CD4-positive, CD25-positive, alpha-beta regulatory T cell (primary cell): ENCODE data around the gene ITPR2. TPM values are rescaled to one million over a fixed set of nuclear protein-coding genes. Genes with fewer than 3 reads are reported as not detected.
"Not testable (repeated sequence)": the region's sequence is repeated elsewhere in the genome, so short reads cannot be mapped to it uniquely, and the experiment has no call there.

Experiments
- ATAC-seq, 2 donors: fragments of 150-1000 bp; cut with Tn5 transposase; one replicate each; pipeline ENCODE4 v1.10.0; 2021; ENCODE audit warnings: low read depth in 2 of 2, moderate number of reproducible peaks in 2 of 2, moderate library complexity in 1 of 2
- DNase-seq, 3 donors: peaks; one replicate each; pipeline versions ENCODE4 v3.0.0 to v3.0.0-alpha.2; 2012 to 2022; ENCODE audit warnings: mixed read lengths in 1 of 3
- H3K27ac ChIP-seq: one replicate; pipeline ENCODE4 v1.7.0; 2013; ENCODE audit warnings: mild to moderate bottlenecking, low read length; ENCODE audit not compliant: insufficient read depth, poor library complexity, severe bottlenecking
- H3K27me3 ChIP-seq: one replicate; pipeline ENCODE4 v1.7.0; 2013; ENCODE audit warnings: low read length; ENCODE audit not compliant: control insufficient read depth, insufficient read depth
- H3K36me3 ChIP-seq: one replicate; pipeline ENCODE4 v1.7.0; 2013; ENCODE audit warnings: mild to moderate bottlenecking, low read length, moderate library complexity; ENCODE audit not compliant: control insufficient read depth, insufficient read depth
- H3K4me1 ChIP-seq: 2 replicates; pipeline ENCODE4 v1.7.0; 2013; ENCODE audit warnings: mild to moderate bottlenecking, low read length; ENCODE audit not compliant: insufficient read depth, control insufficient read depth, poor library complexity, severe bottlenecking
- H3K4me3 ChIP-seq: one replicate; pipeline ENCODE4 v1.7.0; 2013; ENCODE audit warnings: low read depth, mild to moderate bottlenecking, low read length, moderate library complexity
- H3K9me3 ChIP-seq, 2 experiments: 1 replicate in 1 of 2; 2 replicates in 1 of 2; pipeline ENCODE4 v1.7.0; 2013; ENCODE audit warnings: low read length in 2 of 2, mild to moderate bottlenecking in 1 of 2, moderate library complexity in 1 of 2; ENCODE audit not compliant: control insufficient read depth in 2 of 2
- H3K27ac Mint-ChIP-seq, 3 donors: one replicate each; pipeline ENCODE4 v1.8.0; 2020 to 2022; ENCODE audit warnings: mild to moderate bottlenecking in 3 of 3, mixed read lengths in 3 of 3, moderate library complexity in 2 of 3
- H3K27me3 Mint-ChIP-seq: one replicate; pipeline ENCODE4 v1.8.0; 2022; ENCODE audit warnings: mild to moderate bottlenecking, mixed read lengths
- H3K36me3 Mint-ChIP-seq: one replicate; pipeline ENCODE4 v1.8.0; 2020; ENCODE audit warnings: mixed read lengths
- H3K4me1 Mint-ChIP-seq, 4 donors: one replicate each; pipeline ENCODE4 v1.8.0; 2020 to 2022; ENCODE audit warnings: mixed read lengths in 4 of 4, mild to moderate bottlenecking in 1 of 4
- H3K4me3 Mint-ChIP-seq, 4 donors: one replicate each; pipeline ENCODE4 v1.8.0; 2020 to 2022; ENCODE audit warnings: mild to moderate bottlenecking in 4 of 4, mixed read lengths in 4 of 4, moderate library complexity in 3 of 4
- H3K9me3 Mint-ChIP-seq, 7 donors: one replicate each; pipeline ENCODE4 v1.8.0; 2020 to 2022; ENCODE audit warnings: mixed read lengths in 7 of 7, mild to moderate bottlenecking in 3 of 7, moderate library complexity in 2 of 7
- polyA plus RNA-seq, 4 donors: library from polyadenylated mRNA; unstranded; fragments of 300-500 nt; fragmentation: Illumina TruSeq; gene quantifications; one replicate each; pipeline ENCODE4 v1.2.3, GENCODE V29; 2021
- total RNA-seq: library from RNA; stranded (reverse); gene quantifications from one replicate; pipeline ENCODE4 v1.2.3, GENCODE V29; 2022

The ITPR2 gene
- total and polyA plus RNA-seq, 5 donors from 2014 or later, result 9.9 to 54.1 (median 11.7) TPM

GRCh38 chr12:26729137-26729671, 103.8 kb downstream of the ITPR2 start:
- not testable (repeated sequence) for H3K9me3 Mint-ChIP-seq, H3K36me3 ChIP-seq, H3K9me3 ChIP-seq, ATAC-seq, H3K27ac ChIP-seq, H3K27me3 Mint-ChIP-seq, H3K27me3 ChIP-seq
- Mint-ChIP-seq H3K4me3 (peak overlapping the region in 1 of 4 donors; percentile 9), H3K4me1 (peaks cover 18 to 73% (median 49%) of the 10 kb centered on the region in 4 donors), H3K36me3 (peaks cover 11% of the 10 kb centered on the region), H3K27ac (peak overlapping the region in 1 of 3 donors; percentile 37)
- peak in 2 of 3 donors; percentile 2 to 13 for DNase-seq
- H3K4me3 ChIP-seq, result peak overlapping the region; percentile 13
- peaks cover 14% of the 10 kb centered on the region for H3K4me1 ChIP-seq

DNA sequence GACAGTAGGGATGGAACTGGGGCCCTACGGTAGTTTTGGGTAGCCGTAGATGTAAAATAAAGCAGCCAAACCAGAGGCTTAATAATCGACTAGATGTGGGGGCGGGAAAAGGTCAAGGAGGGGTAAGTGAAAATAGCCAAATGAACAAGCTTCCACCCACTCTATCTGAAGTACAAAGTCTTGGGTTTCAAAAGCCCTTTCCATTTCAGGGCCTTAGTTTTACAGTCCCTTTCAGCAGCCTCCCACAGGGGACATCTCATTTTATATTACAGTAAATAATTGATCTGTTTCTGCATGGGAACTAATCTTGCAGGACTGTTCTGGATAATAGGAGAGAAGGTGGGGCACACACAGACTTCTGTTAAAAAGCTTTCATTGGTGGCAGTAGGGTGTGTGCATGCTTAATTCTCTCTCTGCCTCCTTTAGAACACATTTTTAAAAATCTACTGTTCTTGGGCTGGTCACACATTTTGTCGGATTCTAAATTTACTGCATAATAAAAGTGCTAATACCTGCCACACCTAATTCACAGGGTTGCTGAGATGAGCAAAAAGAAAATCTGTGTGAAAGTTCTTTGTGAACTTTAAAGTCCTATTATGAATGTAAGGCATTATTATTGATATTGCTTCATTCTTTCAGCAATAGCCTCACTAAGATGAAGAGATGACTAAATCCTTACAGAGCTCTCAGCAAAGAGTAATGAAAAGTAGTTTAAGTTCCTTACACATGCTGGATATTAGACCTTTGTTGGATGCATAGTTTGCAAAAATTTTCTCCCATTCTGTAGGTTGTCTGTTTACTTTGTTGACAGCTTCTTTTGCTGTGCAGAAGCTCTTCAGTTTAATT, 104.6 kb downstream of the ITPR2 start:
- Histone ChIP-seq H3K27me3 (no peaks in the 10 kb centered on the region), H3K4me3 (no peak overlapping the region), H3K9me3 (no peaks in the 10 kb centered on the region), H3K4me1 (peaks cover 14% of the 10 kb centered on the region), H3K27ac (no peak overlapping the region), H3K36me3 (no peaks in the 10 kb centered on the region)
- peak overlapping the region in 1 of 3 donors; percentile 16 for H3K27ac Mint-ChIP-seq
- H3K9me3 Mint-ChIP-seq, result peaks cover 0 to 1% (median 0%) of the 10 kb centered on the region in 7 donors
- ATAC-seq, result no peak
- no peaks in the 10 kb centered on the region for H3K27me3 Mint-ChIP-seq
- peaks cover 19% of the 10 kb centered on the region for H3K36me3 Mint-ChIP-seq
- DNase-seq, result no peak
- H3K4me1 Mint-ChIP-seq, result peaks cover 18 to 69% (median 48%) of the 10 kb centered on the region in 4 donors
- H3K4me3 Mint-ChIP-seq, result no peak overlapping the region

DNA sequence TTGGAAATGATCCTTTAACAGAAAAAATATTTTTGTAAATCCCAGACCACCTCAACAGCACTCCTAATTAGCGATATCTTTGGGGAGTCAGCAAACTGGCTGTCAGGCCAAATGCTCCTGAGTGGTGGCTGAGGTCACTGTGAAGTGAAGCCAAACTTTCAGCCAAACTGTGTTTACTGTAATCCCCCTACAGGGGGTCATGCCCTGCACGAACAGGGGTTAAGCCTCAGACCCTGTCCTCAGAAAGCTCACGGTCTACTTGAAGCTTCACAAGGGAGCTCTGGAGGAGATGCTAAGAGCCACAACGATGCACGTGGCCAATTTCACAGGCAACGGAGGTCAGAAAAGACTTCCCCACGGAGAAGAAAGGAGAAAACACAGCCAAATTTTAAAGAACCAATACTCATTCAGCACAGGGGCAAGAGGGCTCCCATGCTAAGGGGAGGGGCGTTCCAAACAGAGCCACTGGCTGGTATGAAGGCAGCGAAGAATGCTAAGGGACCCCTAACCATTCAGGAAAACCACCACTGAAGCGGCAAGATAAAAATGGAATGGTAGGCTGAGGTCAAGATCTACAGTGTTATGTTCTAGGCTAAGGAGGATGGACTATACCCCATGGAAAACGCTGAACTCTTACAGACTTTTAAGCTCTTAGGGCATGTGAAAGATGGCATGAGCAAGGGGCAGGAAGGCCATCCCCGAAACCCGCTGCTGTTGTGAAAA, 105.4 kb downstream of the ITPR2 start:
- H3K36me3 Mint-ChIP-seq, result peaks cover 19% of the 10 kb centered on the region
- ATAC-seq (no peak), DNase-seq (no peak)
- Histone ChIP-seq H3K4me1 (peaks cover 14% of the 10 kb centered on the region), H3K4me3 (no peak overlapping the region), H3K9me3 (no peaks in the 10 kb centered on the region), H3K27me3 (no peaks in the 10 kb centered on the region), H3K27ac (no peak overlapping the region), H3K36me3 (no peaks in the 10 kb centered on the region)
- H3K27me3 Mint-ChIP-seq, result no peaks in the 10 kb centered on the region
- peaks cover 18 to 62% (median 47%) of the 10 kb centered on the region in 4 donors for H3K4me1 Mint-ChIP-seq
- H3K27ac Mint-ChIP-seq, result peak overlapping the region in 1 of 3 donors; percentile 16
- no peaks in the 10 kb centered on the region for H3K9me3 Mint-ChIP-seq
- no peak overlapping the region for H3K4me3 Mint-ChIP-seq

GRCh38 chr12:26726956-26727355, 106.0 kb downstream of the ITPR2 start:
- Mint-ChIP-seq H3K9me3 (no peaks in the 10 kb centered on the region), H3K27ac (no peak overlapping the region), H3K4me1 (peaks cover 18 to 55% (median 43%) of the 10 kb centered on the region in 4 donors), H3K36me3 (peaks cover 24% of the 10 kb centered on the region), H3K4me3 (no peak overlapping the region), H3K27me3 (no peaks in the 10 kb centered on the region)
- Histone ChIP-seq H3K27ac (no peak overlapping the region), H3K27me3 (no peaks in the 10 kb centered on the region), H3K4me1 (peaks cover 9% of the 10 kb centered on the region), H3K36me3 (no peaks in the 10 kb centered on the region), H3K9me3 (no peaks in the 10 kb centered on the region), H3K4me3 (no peak overlapping the region)
- ATAC-seq (no peak), DNase-seq (no peak)

DNA sequence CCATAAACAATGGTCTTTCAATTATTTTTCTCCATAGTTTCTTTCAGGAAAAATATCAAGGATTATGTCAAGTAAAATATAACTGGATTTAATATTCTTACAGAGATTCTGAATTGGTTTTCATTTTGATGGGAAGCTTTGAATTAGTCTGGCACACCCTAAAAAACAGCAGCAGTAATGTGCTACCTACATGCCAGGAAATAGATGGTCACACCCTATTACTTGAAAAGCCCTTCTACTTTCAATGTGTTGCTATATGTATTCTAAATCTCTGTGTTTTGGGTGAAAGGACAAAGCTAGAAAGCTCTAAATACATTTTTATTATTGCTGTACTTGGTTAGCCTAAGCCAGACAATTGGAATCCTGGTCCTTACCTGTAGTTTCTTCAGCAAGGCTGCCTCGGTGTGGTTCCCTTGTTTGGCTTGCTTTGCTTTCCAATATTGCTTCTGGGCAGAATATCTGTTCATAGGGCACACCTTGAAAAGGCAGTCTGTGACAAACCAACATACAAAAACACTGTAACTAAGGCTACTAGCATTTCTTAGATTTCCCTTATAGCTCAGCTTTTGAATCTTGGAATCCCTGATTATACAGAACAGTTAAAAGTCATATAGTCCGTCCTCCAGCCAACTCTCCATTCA, 107.6 kb downstream of the ITPR2 start:
- Histone ChIP-seq H3K27me3 (no peaks in the 10 kb centered on the region), H3K4me1 (peaks cover 9% of the 10 kb centered on the region), H3K9me3 (no peaks in the 10 kb centered on the region), H3K4me3 (no peak overlapping the region), H3K27ac (no peak overlapping the region), H3K36me3 (peaks cover 5% of the 10 kb centered on the region)
- no peaks in the 10 kb centered on the region for H3K9me3 Mint-ChIP-seq
- H3K36me3 Mint-ChIP-seq, result peaks cover 26% of the 10 kb centered on the region
- H3K27ac Mint-ChIP-seq, result peak overlapping the region in 2 of 3 donors; percentile 18 to 73
- H3K4me1 Mint-ChIP-seq, result peaks cover 18 to 45% (median 35%) of the 10 kb centered on the region in 4 donors
- H3K4me3 Mint-ChIP-seq, result no peak overlapping the region
- no peak for ATAC-seq
- no peaks in the 10 kb centered on the region for H3K27me3 Mint-ChIP-seq
- peak in 1 of 3 donors; percentile 47 for DNase-seq

DNA sequence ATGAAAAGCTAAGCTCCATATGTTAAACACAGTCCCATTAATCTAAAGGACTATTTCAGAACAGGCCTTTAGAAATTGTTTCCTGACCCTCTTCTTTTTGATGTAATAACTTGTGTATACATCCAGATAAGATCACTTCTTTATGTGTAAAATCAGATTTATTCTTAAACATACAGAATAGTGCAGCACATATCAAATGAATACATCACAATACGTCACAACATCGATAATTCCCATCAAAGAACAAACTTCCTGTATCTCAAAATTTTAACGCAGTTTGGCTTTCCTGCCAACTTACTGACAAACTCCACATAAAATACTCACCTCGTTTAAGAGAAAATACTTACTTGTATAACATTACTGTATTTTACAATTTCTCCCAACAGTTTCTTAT, 108.7 kb downstream of the ITPR2 start:
- H3K27ac Mint-ChIP-seq, result no peak overlapping the region
- no peak for ATAC-seq
- H3K27ac ChIP-seq, result no peak overlapping the region

More for the DNA sequence above, 108.7 kb downstream of the ITPR2 start:
- peaks cover 5% of the 10 kb centered on the region for H3K4me1 ChIP-seq
- peaks cover 5% of the 10 kb centered on the region for H3K36me3 ChIP-seq
- no peaks in the 10 kb centered on the region for H3K27me3 Mint-ChIP-seq
- no peak overlapping the region for H3K4me3 ChIP-seq
- H3K36me3 Mint-ChIP-seq, result peaks cover 26% of the 10 kb centered on the region
- H3K4me3 Mint-ChIP-seq, result no peak overlapping the region
- no peaks in the 10 kb centered on the region for H3K27me3 ChIP-seq
- H3K9me3 ChIP-seq, result no peaks in the 10 kb centered on the region
- no peak for DNase-seq
- H3K4me1 Mint-ChIP-seq, result peaks cover 13 to 34% (median 25%) of the 10 kb centered on the region in 4 donors
- H3K9me3 Mint-ChIP-seq, result no peaks in the 10 kb centered on the region
